Stimulated activated CD4-positive, alpha-beta T cell treated with anti-CD3 and anti-CD28 coated beads, Interleukin-12 subunit alpha, Interleukin-12 subunit beta, amount 100 ng/mL, for 48 hours (primary cell): ENCODE results near the gene PIM3.
A peak's percentile ranks its signal among the peaks of the same experiment; 100 is the strongest.

Experiments
- DNase-seq, 3 donors: peaks; one replicate each; pipeline ENCODE4 v3.0.0-alpha.2; 2020; ENCODE audit warnings: low read depth in 2 of 3, low spot score in 1 of 3

Gene PIM3

GRCh38 chr22:49942565-49943404 lies 17.8 kb upstream of the PIM3 start:
- no peak for DNase-seq

GRCh38 chr22:49943405-49943765 lies 17.2 kb upstream of the PIM3 start:
- DNase-seq = no peak

GRCh38 chr22:49943771-49944398 lies 16.7 kb upstream of the PIM3 start:
- no peak for DNase-seq

GRCh38 chr22:49944399-49944891 lies 16.1 kb upstream of the PIM3 start:
- DNase-seq = no peak

- DNase-seq = peak in 1 of 3 donors; percentile 56
These were observed 15.4 kb upstream of the PIM3 start for GRCh38 chr22:49945042-49945794.

GRCh38 chr22:49946612-49947295 lies 13.8 kb upstream of the PIM3 start:
- no peak for DNase-seq

- no peak for DNase-seq
These were observed 13.3 kb upstream of the PIM3 start for GRCh38 chr22:49947296-49947622.

GRCh38 chr22:49948116-49948957 lies 12.2 kb upstream of the PIM3 start:
- no peak for DNase-seq

- DNase-seq = no peak
These were observed 11.3 kb upstream of the PIM3 start for GRCh38 chr22:49948958-49949913.

- DNase-seq = no peak
These were observed 10.7 kb upstream of the PIM3 start for GRCh38 chr22:49949914-49950292.

- DNase-seq = no peak
These were observed 10.1 kb upstream of the PIM3 start for GRCh38 chr22:49950396-49950994.

GRCh38 chr22:49951000-49951677 lies 9.4 kb upstream of the PIM3 start:
- DNase-seq = peak in 1 of 3 donors; percentile 66

- no peak for DNase-seq
These were observed 8.9 kb upstream of the PIM3 start for GRCh38 chr22:49951678-49951985.

- no peak for DNase-seq
These were observed 8.3 kb upstream of the PIM3 start for GRCh38 chr22:49951986-49952896.

- no peak for DNase-seq
These were observed 7.4 kb upstream of the PIM3 start for GRCh38 chr22:49953027-49953679.

- DNase-seq = no peak
These were observed 6.8 kb upstream of the PIM3 start for GRCh38 chr22:49953680-49954344.

GRCh38 chr22:49954354-49954753 lies 6.2 kb upstream of the PIM3 start:
- no peak for DNase-seq
